Endothelial cell of umbilical vein (primary cell): ENCODE results near the gene RTN4RL1.

ENCODE experiments used
- CTCF ChIP-seq, 2 donors: IDR thresholded peaks; 1 replicate in 1 of 2; 2 replicates in 1 of 2; pipeline ENCODE4 v1.5.1; 2011; ENCODE audit warnings: low read length in 2 of 2, mild to moderate bottlenecking in 2 of 2, moderate library complexity in 2 of 2, control low read depth in 1 of 2, inconsistent platforms in 1 of 2, low read depth in 1 of 2; ENCODE audit not compliant: insufficient read depth in 1 of 2; ENCODE audit errors: extremely low read depth in 1 of 2
- EZH2 ChIP-seq: IDR thresholded peaks from 2 replicates; pipeline ENCODE4 v1.6.1; 2012; ENCODE audit warnings: borderline replicate concordance, low read depth, mild to moderate bottlenecking, moderate library complexity, low read length, inconsistent platforms; ENCODE audit not compliant: severe bottlenecking
- FOS ChIP-seq: IDR thresholded peaks from 2 replicates; pipeline ENCODE4 v1.6.1; 2011; ENCODE audit warnings: mild to moderate bottlenecking, low read length, moderate library complexity, borderline replicate concordance; ENCODE audit not compliant: insufficient read depth
- GATA2 ChIP-seq: IDR thresholded peaks from 2 replicates; pipeline ENCODE4 v1.7.0; 2011; ENCODE audit warnings: low read depth, mild to moderate bottlenecking, moderate library complexity, mixed read lengths, low read length; ENCODE audit not compliant: insufficient read length, insufficient read depth
- JUN ChIP-seq: IDR thresholded peaks from 2 replicates; pipeline ENCODE4 v1.6.1; 2011; ENCODE audit warnings: borderline replicate concordance, low read depth; ENCODE audit not compliant: insufficient read length, insufficient read depth
- MAX ChIP-seq: IDR thresholded peaks from 2 replicates; pipeline ENCODE4 v1.6.1; 2011; ENCODE audit not compliant: insufficient read depth, insufficient read length
- MYC ChIP-seq: IDR thresholded peaks from one replicate; pipeline ENCODE4 v1.6.1; 2011; ENCODE audit warnings: mild to moderate bottlenecking, low read depth, low read length
- POLR2A ChIP-seq: IDR thresholded peaks from 2 replicates; pipeline ENCODE4 v1.6.1; 2012; ENCODE audit warnings: low read depth, mild to moderate bottlenecking, control low read depth, low read length
- POLR2AphosphoS5 ChIP-seq: IDR thresholded peaks from 2 replicates; pipeline ENCODE4 v1.6.1; 2012; ENCODE audit warnings: low read depth, mild to moderate bottlenecking, control low read depth, low read length, moderate library complexity; ENCODE audit not compliant: insufficient read depth

- TF ChIP-seq CTCF (IDR thresholded peaks at IDR 0.05; ENCODE audit: extremely low read depth in 1 of 2, insufficient read depth in 1 of 2, low read depth in 1 of 2, low read length in 2 of 2) = no peak
- no peak for TF ChIP-seq POLR2AphosphoS5
- TF ChIP-seq EZH2 = no peak
- TF ChIP-seq POLR2A = no peak
- no peak for TF ChIP-seq JUN
- no peak for TF ChIP-seq MAX
- TF ChIP-seq MYC = no peak
- no peak for TF ChIP-seq GATA2
- no peak for TF ChIP-seq FOS
These were observed 32.6 kb downstream of the RTN4RL1 start for GRCh38 chr17:1992541-1992940.
